Fibroblast of skin of right quadriceps (primary cell): Measurements from ENCODE around the gene CXCR2.
"Not testable (repeated sequence)": the region's sequence is repeated elsewhere in the genome, so short reads cannot be mapped to it uniquely, and the experiment has no call there.

Experiments used
- DNase-seq: peaks from one replicate; pipeline ENCODE4 v3.0.0-alpha.2; 2013

Gene CXCR2

DNA sequence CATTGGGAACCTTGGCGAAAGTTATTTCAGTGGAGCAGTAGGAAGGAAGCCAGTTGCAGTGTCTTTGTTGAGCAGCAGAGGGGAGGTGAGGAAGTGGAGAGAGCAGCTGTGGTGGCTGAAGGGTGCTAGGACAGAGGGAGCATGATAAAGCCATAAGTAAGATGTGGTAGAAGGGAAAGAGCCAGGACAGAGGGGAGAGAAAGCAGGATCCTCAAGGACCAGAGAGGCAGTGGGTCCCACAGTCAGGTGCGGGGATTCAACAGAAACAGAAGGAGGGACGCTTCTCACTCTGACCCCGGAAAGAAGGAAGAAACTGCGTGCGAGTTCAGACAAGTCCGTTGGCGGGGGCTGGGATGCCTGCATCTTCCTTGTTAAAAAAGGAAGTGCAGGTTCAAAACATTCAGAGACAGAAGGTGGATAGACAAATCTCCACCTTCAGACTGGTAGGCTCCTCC is at the start of gene CXCR2:
TSS of gene CXCR2 (plus strand) at position 403 of the 455 bp plus-strand sequence. CDS start 8,774 bp downstream, outside the sequence.
- no peak for DNase-seq

GRCh38 chr2:218077464-218078216 is 48.2 kb upstream of the CXCR2 start:
- no peak for DNase-seq

- no peak for DNase-seq
Measured at GRCh38 chr2:218079943-218080913, 45.6 kb upstream of the CXCR2 start.

DNA sequence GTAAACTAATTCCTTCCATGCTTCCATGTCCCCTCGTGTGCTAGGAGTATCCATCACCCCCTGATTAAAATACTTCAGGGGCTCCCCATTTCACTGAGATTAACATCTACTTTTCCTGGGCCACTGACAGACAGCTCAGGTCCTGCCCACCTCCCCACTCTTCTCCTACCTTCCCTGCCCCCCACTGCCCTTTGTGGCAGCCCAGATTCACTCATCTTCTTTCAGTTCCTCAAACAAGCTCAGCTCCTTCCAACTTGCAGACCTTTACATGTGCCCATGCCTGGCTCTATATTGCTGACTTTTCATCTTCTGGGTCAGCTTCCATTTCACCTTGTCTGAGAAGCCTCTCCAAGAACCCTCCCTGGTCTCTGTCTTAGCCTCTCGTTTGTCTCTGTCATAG is 44.8 kb upstream of the CXCR2 start:
- DNase-seq = peak; percentile 7

DNA sequence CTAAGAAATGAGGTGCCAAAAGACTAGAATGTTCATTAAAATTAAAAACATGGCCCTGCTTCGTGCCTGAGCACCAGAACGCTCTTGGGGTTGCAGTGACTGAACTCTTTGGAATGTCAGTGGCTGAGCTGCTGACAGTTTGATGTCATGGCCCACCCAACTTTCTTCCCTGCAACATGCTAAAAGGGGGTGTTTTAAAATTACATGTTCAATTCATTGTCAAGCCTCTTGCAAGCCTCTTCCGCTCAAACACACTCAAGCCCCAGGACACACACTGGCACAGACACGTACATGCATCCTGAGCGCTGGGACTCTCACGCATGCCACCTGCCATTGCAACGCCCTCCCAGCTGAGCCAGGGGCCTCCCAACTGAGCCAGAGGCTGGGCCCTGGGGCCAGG is 44.1 kb upstream of the CXCR2 start:
- peak; percentile 98 for DNase-seq

GRCh38 chr2:218082586-218083351 is 43.1 kb upstream of the CXCR2 start:
- DNase-seq = no peak

GRCh38 chr2:218083352-218083676 is 42.5 kb upstream of the CXCR2 start:
- DNase-seq = no peak

DNA sequence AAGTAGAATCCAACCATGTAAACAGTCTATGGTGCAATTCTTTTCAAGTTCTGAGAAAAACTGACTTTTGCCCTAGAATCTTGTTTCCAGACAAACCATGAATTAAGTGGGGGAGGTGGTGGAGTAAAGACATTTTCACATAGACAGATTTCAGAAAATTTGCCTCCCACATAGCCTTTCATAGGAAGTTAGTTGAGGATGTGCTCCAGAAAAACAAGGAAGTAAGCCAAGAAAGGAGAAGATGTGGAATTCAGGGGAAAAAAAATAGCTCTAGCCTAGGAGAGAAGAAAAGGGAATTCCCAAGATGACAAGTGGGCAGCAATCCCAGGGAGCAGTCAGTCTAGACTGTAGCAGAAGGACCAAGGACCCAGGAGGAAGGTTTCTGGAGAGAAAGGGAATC is 39.4 kb upstream of the CXCR2 start:
- no peak for DNase-seq

GRCh38 chr2:218089259-218089658 is 36.6 kb upstream of the CXCR2 start:
- DNase-seq = no peak

- no peak for DNase-seq
Measured at GRCh38 chr2:218091746-218092145, 34.1 kb upstream of the CXCR2 start.

GRCh38 chr2:218093879-218094278 is 31.9 kb upstream of the CXCR2 start:
- DNase-seq = no peak

DNA sequence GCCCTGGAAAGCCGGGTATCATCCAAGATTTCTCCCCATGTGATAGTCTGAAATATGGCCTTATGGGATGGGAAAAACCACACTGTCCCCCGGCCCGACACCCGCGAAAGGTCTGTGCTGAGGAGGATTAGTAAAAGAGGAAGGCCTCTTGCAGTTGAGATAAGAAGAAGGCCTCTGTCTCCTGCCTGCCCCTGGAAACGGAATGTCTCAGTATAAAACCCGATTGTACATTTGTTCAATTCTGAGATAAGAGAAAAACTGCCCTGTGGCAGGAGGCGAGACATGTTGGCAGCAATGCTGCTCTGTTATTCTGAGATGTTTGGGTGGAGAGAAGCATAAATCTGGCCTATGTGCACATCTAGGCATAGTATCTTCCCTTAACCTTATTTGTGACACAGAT is 30.0 kb upstream of the CXCR2 start:
- DNase-seq = no peak

DNA sequence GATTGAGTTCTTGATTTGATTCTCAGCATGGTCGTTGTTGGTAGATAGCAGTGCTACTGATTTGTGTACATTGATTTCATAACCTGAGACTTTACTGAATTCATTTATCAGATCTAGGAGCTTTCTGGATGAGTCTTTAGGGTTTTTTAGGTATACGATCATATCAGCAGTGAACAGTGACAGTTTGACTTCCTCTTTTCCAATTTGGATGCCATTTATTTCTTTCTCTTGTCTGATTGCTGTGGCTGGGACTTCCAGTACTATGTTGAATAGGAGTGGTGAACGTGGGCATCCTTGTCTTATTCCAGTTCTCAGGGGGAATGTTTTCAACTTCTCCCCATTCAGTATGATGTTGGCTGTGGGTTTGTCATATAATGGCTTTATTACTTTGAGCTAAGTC is 27.9 kb upstream of the CXCR2 start:
- DNase-seq = no peak

- not testable (repeated sequence) for DNase-seq
Measured at GRCh38 chr2:218108834-218109233, 17.0 kb upstream of the CXCR2 start.

DNA sequence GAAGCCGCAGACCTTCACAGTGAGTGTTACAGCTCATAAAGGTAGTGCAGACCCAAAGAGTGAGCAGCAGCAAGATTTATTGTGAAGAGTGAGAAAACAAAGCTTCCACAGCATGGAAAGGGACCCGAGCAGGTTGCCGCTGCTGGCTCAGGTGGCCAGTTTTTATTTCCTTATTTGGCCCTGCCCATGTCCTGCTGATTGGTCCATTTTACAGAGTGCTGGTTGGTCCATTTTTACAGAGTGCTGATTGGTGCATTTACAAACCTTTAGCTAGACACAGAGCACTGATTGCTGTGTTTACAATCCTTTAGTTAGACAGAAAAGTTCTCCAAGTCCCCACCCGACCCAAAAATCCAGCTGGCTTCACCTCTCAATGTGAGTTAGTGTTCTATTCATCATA is 4.0 kb upstream of the CXCR2 start:
- not testable (repeated sequence) for DNase-seq

- DNase-seq = not testable (repeated sequence)
Measured at GRCh38 chr2:218122286-218122685, 3.5 kb upstream of the CXCR2 start.

DNA sequence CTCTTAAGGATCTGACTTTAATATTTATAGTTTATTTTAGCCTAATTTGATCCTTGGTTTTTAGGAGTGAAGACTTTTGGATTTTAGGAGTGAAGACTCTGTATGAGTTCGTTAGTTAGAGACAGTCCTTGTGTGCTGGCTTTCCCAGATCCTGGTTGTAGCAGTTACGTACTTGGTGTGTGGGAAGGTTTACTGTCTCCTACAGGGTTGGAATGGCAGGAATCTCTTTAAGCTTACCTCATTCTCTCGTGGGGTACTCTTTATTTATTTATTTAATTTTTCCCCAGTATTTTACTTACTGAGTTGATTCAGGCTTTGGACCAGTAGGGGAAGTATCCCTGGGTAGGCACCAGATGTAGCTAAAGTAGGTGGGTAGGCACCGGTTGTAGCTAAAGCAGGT is 1.8 kb upstream of the CXCR2 start:
- DNase-seq = no peak

DNA sequence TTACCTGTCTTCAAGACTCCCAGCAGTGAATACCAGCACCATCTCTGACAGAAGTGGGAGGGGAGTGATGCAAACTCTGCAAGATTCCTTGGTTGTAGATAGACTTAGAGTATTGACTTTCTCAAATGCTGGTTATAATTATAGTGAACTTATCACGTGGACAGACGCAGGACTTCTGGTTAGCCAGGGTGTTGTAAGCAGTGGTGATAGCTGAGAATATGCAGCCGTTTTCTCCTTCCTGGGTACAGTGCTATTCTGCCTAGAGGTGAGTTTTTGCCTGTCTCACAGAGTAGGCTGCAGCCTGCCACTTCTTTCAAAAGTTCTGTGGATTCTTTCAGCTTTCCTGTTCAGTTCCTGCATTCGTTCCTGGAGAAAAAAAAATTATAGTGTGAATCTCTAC is 733 bp upstream of the CXCR2 start:
- no peak for DNase-seq

DNA sequence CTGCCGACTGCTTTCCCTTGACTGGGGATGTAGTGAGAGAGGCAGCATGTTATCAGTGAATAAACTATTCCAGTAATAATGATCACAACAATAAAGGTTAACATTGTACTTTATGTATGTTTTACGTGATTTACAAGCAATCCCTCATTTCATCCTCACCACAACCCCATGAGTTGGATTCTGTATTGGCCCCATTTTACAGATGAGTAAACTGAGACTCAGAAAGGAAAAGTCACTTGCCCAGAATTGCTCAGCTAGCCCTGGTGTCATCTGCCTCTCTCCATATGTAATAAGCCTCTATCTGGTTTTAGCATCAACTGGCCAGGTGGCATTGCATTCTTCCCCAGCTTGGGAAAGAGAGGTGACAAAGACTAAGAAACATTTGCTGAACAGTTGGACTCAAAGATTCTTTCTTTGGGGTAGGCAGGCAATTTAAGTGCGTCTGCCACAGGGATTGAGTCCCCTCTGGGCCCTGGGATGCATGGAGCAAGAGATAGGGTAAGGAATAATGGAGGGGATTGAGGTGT is 2.2 kb downstream of the CXCR2 start:
- no peak for DNase-seq

DNA sequence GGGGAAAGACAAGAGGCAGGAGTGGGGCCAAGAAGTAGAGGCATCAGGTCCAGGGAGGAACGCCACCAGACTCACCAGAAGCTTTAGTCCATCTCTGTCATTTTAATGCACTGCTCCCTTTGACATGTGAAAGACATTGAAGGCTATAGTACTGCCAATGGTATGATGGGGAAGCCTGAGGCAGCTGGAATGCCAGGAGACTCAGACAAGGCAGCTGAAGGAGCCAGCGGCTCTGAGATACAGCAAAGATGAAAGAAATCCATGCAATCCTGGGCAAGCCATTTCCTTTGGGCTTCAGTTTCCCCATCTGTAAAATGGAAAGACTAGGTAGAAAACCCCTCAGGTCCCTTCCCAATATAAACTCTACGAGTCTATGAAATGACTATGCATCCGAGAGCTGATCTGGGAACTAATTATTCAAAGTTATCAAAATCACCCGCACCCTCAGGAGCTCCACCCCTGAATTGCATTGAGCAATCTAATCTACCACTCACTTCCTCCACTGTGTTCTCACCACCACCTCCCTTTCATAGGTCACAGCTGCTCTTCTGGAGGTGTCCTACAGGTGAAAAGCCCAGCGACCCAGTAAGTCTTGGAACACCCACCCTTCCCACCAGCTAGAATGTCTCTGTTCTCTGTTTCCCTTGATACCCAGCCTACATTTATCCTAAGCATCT is 3.1 kb downstream of the CXCR2 start:
- DNase-seq = no peak

GRCh38 chr2:218129458-218130135 is 3.8 kb downstream of the CXCR2 start:
- DNase-seq = no peak

DNA sequence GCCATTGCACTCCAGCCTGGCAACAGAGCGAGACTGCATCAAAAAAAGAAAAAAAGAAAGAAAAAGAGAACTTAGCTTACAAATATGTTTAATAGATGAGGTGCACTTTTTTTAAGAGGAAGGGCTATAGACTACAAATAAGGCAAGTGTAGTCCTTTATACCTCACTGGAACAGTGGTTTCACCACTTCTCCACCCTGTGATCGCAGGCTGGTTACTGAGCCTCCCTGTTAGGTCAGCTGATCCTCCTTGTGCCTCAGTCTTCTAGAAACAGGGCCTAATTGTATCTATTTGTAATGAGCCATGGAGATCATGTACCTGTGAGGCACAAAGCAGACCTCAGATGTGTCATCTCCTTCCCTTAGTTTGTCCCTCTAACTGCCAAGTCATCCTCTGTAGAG is 4.5 kb downstream of the CXCR2 start:
- DNase-seq = no peak
